ENCODE results near the gene SLC44A2. TPM values are rescaled to one million over a fixed set of nuclear protein-coding genes. Genes with fewer than 3 reads are reported as not detected.

Gene SLC44A2
- total and polyA plus RNA-seq, 2 of the 8 experiments (the other 6 are each of a cell fraction or from before 2014, with no cell fraction given): 105 to 120 TPM

DNA sequence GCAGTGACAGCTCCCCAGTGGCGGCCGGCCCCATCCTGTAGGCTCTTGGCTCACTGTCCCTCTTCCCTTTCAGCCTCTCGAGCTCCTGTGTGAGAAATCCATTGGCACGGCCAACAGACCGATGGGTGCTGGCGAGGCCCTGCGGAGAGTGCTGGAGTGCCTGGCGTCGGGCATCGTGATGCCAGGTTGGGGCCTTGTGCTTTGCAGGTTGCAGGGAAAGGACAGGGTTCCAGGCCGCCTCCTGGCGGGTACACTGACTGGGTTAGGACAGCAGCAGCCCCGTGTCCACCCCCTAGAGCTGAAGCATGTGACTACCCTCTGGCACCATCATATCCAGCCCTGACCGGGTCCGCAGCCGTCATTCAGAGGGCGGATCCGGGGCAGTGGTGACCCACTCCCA, 54.4 kb downstream of the SLC44A2 start:
- Histone ChIP-seq H3K9ac (replicated peaks in 1 of 4; ENCODE audit: extremely low read depth in 1 of 4, low read depth in 3 of 4, low read length in 3 of 4) (no peak overlapping the region), H3K79me2 (ENCODE audit: control insufficient read depth in 1 of 2, insufficient read depth in 2 of 2, low read length in 2 of 2) (peaks cover 1 to 90% of the 10 kb centered on the region in 2 experiments; a peak in 2 of 4 replicates), H2AK5ac (ENCODE audit: low read depth, low read length) (no peak overlapping the region), H3K4ac (replicated peaks; ENCODE audit: insufficient read length, low read depth, low read length) (no peak overlapping the region), H4K20me1 (replicated peaks in 1 of 2; ENCODE audit: control insufficient read depth in 1 of 2, insufficient read depth in 2 of 2, low read length in 2 of 2) (peaks cover 32 to 45% of the 10 kb centered on the region in 2 experiments), H3K4me1 (replicated peaks in 1 of 4; ENCODE audit: control insufficient read depth in 3 of 4, insufficient read depth in 4 of 4, low read length in 3 of 4) (no peaks in the 10 kb centered on the region; a peak in 2 of 7 replicates), H3K23ac (ENCODE audit: insufficient read length) (no peak overlapping the region), H3K36me3 (ENCODE audit: control insufficient read depth in 2 of 4, insufficient read depth in 4 of 4, low read length in 3 of 4) (peaks cover 81 to 93% (median 92%) of the 10 kb centered on the region in 4 experiments), H3K23me2 (ENCODE audit: low read depth, low read length) (no peaks in the 10 kb centered on the region), H4K8ac (ENCODE audit: extremely low read depth, insufficient read depth, low read length) (peak overlapping the region; percentile 62; the same call in 1 of the 2 replicates), H3K79me1 (ENCODE audit: low read depth, low read length) (peaks cover 7% of the 10 kb centered on the region), H3K4me3 (ENCODE audit: extremely low read depth in 1 of 4, insufficient read depth in 2 of 4, low read depth in 3 of 4, low read length in 4 of 4) (no peak overlapping the region), H2BK5ac (ENCODE audit: low read depth, low read length) (no peak overlapping the region), H2BK20ac (ENCODE audit: low read length) (no peak overlapping the region), H2BK120ac (replicated peaks; ENCODE audit: low read depth, low read length) (no peak overlapping the region), H3K18ac (ENCODE audit: extremely low read depth, low read length) (no peak overlapping the region), H2BK15ac (ENCODE audit: low read length) (no peak overlapping the region), H3K27me3 (replicated peaks in 1 of 4; ENCODE audit: control insufficient read depth in 3 of 4, extremely low read depth in 1 of 4, insufficient read depth in 3 of 4, low read length in 3 of 4) (no peaks in the 10 kb centered on the region), H4K5ac (ENCODE audit: insufficient read length, low read depth, low read length) (no peak overlapping the region), H4K91ac (replicated peaks; ENCODE audit: insufficient read length, low read length) (no peak overlapping the region), H3K4me2 (ENCODE audit: insufficient read depth in 1 of 2, low read depth in 2 of 2, low read length in 2 of 2) (no peak overlapping the region), H3K27ac (ENCODE audit: low read depth, low read length) (peak overlapping the region; percentile 10), H3K9me3 (ENCODE audit: insufficient read depth in 2 of 2, low read depth in 1 of 2, low read length in 1 of 2) (no peaks in the 10 kb centered on the region), H2BK12ac (ENCODE audit: low read depth, low read length) (no peak overlapping the region), H3K56ac (replicated peaks; ENCODE audit: insufficient read length, low read depth, low read length) (no peak overlapping the region), H3K14ac (ENCODE audit: insufficient read length) (no peak overlapping the region), H2AFZ (ENCODE audit: low read length) (no peak overlapping the region)
- ChIA-PET CTCF (ENCODE audit: partially characterized antibody) (interaction anchor here (1.1 to 3.5 kb wide), 5 partner anchors 8 to 22 kb away, joined by 3 to 13 read pairs (median 3); no protein-coding TSS in a partner anchor), POLR2A (ENCODE audit: partially characterized antibody) (interaction anchor here (0.6 to 59.0 kb wide), 3 partner anchors 11 to 367 kb away, joined by 3 to 1874 read pairs (median 1874); partner anchors contain the start of genes DNM2, ILF3 and QTRT1)
- no peak for DNase-seq (ENCODE audit: low read depth in 1 of 2, low spot score in 2 of 2)
- no peak for FAIRE-seq
- WGBS, 2 experiments (ENCODE audit: extremely low coverage in 1 of 2, insufficient coverage in 1 of 2, insufficient read length in 1 of 2, insufficient replicate concordance in 2 of 2, low coverage in 1 of 2, low lambda C conversion rate in 2 of 2, missing lambda C conversion rate in 1 of 2): 94% methylated on average over 18 of the region's 18 CpGs; no CpG with 5 or more reads in 1 of the 2 experiments
- TF ChIP-seq SUZ12 (IDR thresholded peaks at IDR 0.05; ENCODE audit: low read length) (no peak), EP300 (IDR thresholded peaks at IDR 0.05; ENCODE audit: borderline replicate concordance in 1 of 2, low read depth in 2 of 2, low read length in 2 of 2) (no peak)

Data from H1 (cell line).